Hematopoietic multipotent progenitor cell treated with erythropoietin and hydrocortisone succinate and interleukin-3 and kit ligand, for 15 days (in vitro differentiated cells): ENCODE results near the gene SKOR2.

Experiments used
- DNase-seq: peaks from one replicate; pipeline ENCODE4 v3.0.0-alpha.2; 2015; ENCODE audit warnings: low spot score

The SKOR2 gene

GRCh38 chr18:47251289-47252120 is at the start of gene SKOR2:
Gene SKOR2 (minus strand): TSS chr18:47251660. CDS start chr18:47249183, 2,477 bp downstream.
- DNase-seq, result no peak

- DNase-seq, result no peak
These were observed 45.0 kb upstream of the SKOR2 start for GRCh38 chr18:47296462-47296861.

GRCh38 chr18:47294801-47295200 is 43.3 kb upstream of the SKOR2 start:
- no peak for DNase-seq

GRCh38 chr18:47288741-47289140 is 37.3 kb upstream of the SKOR2 start:
- no peak for DNase-seq

GRCh38 chr18:47287911-47288585 is 36.6 kb upstream of the SKOR2 start:
- no peak for DNase-seq

GRCh38 chr18:47286776-47287410 is 35.4 kb upstream of the SKOR2 start:
- no peak for DNase-seq

GRCh38 chr18:47285456-47285855 is 34.0 kb upstream of the SKOR2 start:
- DNase-seq, result no peak

- no peak for DNase-seq
These were observed 33.4 kb upstream of the SKOR2 start for GRCh38 chr18:47284721-47285395.

- peak; percentile 4 for DNase-seq
These were observed 32.0 kb upstream of the SKOR2 start for GRCh38 chr18:47283476-47283875.

- no peak for DNase-seq
These were observed 28.7 kb upstream of the SKOR2 start for GRCh38 chr18:47280121-47280520.

- no peak for DNase-seq
These were observed 23.5 kb upstream of the SKOR2 start for GRCh38 chr18:47274961-47275360.

GRCh38 chr18:47265197-47265596 is 13.7 kb upstream of the SKOR2 start:
- DNase-seq, result no peak

- no peak for DNase-seq
These were observed 12.8 kb upstream of the SKOR2 start for GRCh38 chr18:47264308-47264700.

GRCh38 chr18:47263430-47264307 is 12.2 kb upstream of the SKOR2 start:
- no peak for DNase-seq

GRCh38 chr18:47263150-47263429 is 11.6 kb upstream of the SKOR2 start:
- no peak for DNase-seq

GRCh38 chr18:47262301-47263149 is 11.1 kb upstream of the SKOR2 start:
- DNase-seq, result no peak

GRCh38 chr18:47261902-47262300 is 10.4 kb upstream of the SKOR2 start:
- no peak for DNase-seq

- no peak for DNase-seq
These were observed 9.7 kb upstream of the SKOR2 start for GRCh38 chr18:47260924-47261701.

GRCh38 chr18:47260120-47260923 is 8.9 kb upstream of the SKOR2 start:
- DNase-seq, result no peak
